LoVo (cell line): ENCODE results near the gene NTN1.
"Not testable (repeated sequence)": the region's sequence is repeated elsewhere in the genome, so short reads cannot be mapped to it uniquely, and the experiment has no call there.

Experiments
- DNase-seq: peaks from one replicate; pipeline ENCODE4 v3.0.0-alpha.2; 2016; ENCODE audit warnings: low spot score

Gene NTN1

GRCh38 chr17:9251273-9251672 is 230.0 kb downstream of the NTN1 start:
- DNase-seq = no peak

DNA sequence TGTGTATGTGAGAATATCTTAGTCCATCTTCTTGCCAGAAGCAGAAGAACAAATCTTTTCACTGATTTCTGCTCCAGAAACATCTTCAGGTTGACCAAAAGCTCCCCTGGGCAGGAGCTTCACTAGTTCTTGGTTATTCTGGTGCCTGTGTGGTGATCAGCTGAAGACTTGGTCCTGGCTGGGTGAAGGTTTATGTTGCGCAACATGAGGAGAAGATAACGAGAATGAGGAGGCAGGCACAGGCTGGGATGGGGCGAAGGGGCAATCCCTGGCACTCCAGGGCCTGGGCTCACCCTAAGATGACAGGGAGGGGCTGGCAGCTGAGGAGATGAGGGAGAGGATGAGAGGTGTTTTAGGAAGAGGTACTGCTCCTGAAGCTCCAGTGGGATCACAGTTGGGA is 232.0 kb downstream of the NTN1 start:
- no peak for DNase-seq

GRCh38 chr17:9254841-9255240 is 233.5 kb downstream of the NTN1 start:
- no peak for DNase-seq

DNA sequence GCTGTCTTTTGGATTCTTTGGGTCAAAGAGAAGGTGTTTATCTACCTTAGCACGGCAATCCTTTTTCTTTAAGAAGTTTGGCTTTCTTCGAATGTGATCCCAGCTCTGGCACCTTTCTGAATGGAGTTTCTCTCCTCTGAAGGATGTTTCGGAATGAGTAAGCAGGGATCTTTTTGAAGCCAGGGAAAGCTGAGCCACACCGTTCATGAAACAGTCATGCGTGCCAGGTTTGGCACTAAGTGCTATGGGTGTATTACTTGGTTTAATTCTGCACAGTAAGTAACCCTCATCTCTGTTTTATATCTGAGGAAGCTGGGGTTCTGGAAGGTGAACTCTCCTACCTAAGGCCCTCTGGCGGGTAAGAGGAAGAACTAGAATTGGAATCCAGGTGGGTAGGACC is 234.5 kb downstream of the NTN1 start:
- DNase-seq = no peak

DNA sequence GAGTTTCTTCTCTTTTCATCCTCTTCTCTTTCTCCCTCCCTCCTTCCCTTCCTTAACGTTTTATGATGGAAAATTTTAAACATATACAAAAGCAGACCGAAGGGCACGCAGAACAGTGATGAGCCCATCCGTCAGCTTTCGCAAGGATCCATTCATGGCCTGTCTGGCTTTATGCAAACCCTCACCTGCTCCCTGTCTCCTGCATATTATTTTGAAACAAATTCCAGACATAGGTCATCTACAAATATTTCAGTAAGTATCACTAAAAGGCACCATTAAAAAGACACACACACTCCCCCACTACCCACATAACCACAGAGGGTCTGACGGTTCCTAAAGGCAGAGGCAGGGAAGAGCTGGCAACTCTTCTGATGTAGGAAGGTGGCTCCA is 235.0 kb downstream of the NTN1 start:
- no peak for DNase-seq

GRCh38 chr17:9256751-9257629 is 235.7 kb downstream of the NTN1 start:
- DNase-seq = no peak

- not testable (repeated sequence) for DNase-seq
These were observed 236.3 kb downstream of the NTN1 start for GRCh38 chr17:9257630-9257965.

GRCh38 chr17:9258115-9259015 is 237.1 kb downstream of the NTN1 start:
- no peak for DNase-seq

- DNase-seq = no peak
These were observed 238.1 kb downstream of the NTN1 start for GRCh38 chr17:9259419-9259818.

DNA sequence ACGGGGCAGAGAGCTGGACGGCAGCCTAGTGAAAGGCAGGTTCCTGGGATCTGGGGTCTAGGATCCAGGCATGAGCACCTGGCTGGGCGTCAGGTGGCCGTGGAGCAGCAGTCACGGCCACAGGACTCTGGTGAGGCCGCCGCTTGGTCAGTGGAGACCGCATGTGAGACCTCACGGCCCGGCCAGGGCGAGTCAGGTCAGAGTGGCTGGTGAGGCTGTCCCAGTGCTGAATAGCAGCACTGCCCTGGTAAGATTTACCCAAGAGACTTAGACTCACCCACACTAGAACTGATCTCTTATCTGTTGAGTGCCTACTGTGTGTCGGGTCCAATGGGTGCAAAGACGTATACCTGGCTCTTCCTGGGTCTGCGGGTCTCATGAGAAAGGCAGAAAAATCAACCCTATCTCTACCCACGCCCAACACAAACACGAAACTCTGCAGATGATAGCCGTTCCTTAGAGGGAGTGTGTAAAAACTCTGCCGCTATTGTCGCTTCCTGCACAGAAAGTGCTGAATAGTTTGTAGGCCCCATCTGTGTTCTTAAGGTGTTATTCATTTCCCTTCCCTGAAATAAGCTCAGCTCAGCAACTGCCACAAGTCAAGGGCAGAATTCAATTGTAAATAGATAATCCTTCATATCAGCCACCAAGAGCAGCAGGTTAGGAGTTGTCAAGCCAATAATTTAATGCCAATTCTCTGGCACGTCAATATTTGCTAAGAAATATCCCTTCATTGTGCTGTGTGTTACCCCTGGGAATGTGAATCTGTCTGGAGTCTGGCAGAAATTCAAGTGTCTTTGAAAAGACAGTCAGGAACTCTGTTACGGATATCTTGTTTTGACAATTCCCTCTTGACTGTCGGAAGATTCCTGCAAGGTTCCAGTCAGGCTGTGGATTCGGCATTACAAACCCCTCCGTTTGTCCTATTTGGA is 240.0 kb downstream of the NTN1 start:
- DNase-seq = no peak

GRCh38 chr17:9266031-9266680 is 244.8 kb downstream of the NTN1 start:
- DNase-seq = no peak

GRCh38 chr17:9266697-9267117 is 245.4 kb downstream of the NTN1 start:
- no peak for DNase-seq

- no peak for DNase-seq
These were observed 247.2 kb downstream of the NTN1 start for GRCh38 chr17:9268546-9268945.

DNA sequence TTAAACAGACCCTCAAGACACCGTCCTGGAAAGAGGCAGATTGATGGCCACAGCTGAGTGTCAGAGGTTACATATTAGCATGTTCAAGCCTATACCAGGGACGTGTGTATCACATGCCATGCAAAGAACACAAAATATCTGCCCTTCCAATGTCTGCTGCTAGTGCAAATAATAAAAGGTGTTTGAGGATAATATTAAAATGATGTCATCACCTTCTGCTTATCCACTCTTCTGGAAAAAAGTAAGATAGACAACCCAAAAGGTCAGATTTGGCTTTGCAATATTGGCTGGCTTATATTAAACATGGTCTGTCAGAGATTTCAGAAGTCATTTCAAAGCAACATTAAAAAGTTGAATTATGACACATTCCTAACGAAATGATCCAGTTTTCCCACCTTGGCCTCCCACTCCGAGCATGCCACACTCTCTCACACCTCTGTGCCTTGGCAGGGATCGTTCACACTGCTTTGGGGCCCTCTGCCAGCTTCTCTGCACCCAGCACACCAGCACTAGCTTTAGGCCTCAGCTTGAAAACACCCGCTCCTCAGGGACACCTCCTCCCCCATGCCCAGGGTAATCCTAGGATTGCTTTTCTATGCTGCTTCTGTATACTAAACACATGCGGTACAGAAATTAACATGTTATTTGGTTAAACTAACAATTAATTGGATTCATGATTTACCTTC is 248.2 kb downstream of the NTN1 start:
- no peak for DNase-seq

GRCh38 chr17:9270921-9271320 is 249.6 kb downstream of the NTN1 start:
- no peak for DNase-seq

GRCh38 chr17:9271989-9272388 is 250.7 kb downstream of the NTN1 start:
- no peak for DNase-seq

DNA sequence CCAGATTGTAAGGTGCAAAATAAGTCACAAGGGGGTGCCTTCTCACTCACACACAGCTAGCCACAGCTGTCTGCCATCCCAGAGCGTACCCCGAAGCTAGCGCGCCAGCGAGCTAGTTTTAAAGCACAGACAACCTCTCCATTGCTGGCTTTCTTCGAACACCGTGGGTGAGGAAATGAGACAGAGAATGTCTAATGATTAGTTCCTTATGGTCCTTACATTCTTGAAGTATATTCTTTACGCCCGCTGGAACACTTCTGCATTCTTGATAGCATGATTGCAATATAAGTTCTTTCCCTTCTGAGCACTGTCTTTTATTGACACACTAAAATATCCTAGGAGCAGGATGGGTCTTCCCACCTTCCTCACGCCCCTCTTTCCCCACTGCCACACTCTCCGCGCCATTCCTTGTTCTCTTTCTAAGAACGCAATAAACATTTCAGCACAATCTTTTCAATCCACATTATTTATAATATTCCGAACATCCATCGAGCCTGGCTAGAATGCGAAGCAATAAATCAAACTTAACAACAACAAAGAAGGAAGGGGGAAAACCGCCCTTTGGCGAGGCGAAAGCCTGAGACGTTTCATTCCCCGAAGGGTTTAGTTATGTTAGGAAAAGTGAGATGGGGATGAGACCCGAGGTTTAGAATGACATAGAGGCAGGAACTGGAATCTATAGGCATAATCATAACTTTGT is 251.3 kb downstream of the NTN1 start:
- DNase-seq = no peak

DNA sequence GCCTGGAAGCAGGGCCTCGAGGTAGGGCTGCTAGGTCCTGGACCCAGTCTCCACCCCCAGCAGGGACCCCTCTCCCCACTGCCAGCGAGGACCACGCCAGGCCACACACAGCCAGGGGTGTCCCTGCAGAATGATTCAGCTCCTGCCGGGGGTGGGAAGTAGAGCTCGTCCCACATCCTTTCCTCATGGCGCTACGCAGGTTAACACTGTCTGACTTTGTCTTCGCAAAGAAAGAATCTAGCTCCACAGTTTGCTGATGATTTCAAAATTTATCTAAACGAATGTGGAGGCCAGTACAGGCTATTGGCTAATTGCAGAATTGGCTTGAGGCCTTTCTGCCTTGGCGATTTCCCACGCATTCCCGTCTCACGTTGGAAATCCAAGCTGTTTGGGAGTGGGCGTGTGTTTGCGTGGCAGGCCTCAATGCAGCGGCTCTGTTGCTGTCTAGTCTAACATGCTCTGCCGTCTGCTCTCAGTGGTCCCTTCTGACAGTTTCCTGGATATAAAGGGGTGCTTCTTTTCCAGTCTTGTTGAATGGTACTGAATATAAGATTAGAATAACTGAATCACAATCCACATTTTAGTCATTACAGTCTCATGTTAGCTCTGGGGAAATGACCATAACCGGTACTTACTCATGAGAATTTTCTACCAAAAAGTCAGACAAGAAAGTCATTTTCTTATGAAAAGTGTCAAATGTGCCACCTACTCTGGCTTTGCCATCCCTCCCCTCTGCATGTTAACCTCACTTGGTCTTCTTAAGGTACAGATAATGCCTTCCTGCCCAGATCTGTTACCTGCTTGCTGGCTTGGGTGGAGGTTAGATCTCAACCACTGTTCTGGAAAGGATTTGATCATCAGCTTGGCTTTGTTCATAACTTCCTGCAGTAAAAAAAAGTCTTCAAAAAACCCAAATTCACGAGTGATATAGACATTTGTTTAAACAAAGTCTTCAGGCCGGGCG is 252.4 kb downstream of the NTN1 start:
- DNase-seq = no peak

DNA sequence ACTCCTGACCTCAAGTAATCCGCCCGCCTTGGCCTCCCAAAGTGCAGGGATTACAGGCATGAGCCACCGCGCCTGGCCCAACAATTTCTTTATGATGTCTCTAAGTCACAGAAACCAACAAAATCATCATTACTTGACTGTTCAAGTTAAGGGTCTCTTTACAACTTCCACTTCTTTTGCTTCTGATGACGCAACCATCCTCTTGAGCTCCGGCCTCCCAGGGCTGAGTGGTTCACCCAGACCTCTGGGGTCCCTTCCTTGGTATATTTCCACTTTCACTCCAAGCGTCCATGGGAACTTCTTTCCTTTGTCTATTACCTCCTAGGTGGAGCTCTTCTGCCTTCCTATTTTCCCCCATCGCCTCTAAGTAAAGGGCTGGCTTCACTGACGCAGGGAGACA is 253.7 kb downstream of the NTN1 start:
- DNase-seq = no peak
